NCI-H510A treated with DMSO at 0.1 percent for 48 hours (cell line): ENCODE results near the gene LZIC.
"Not testable (repeated sequence)": the region's sequence is repeated elsewhere in the genome, so short reads cannot be mapped to it uniquely, and the experiment has no call there.

Source experiments
- DNase-seq: peaks from one replicate; lab custom pipeline; 2025; lab: John Stamatoyannopoulos, UW

Gene LZIC

GRCh38 chr1:9942939-9943788, at the start of gene LZIC, which contains the start of gene NMNAT1:
Gene LZIC (minus strand): TSS chr1:9943391. CDS start chr1:9936619, 6,772 bp downstream.
Gene NMNAT1 (plus strand): TSS chr1:9943475. CDS start chr1:9972074, 28,599 bp downstream.
- peak; percentile 99 for DNase-seq

GRCh38 chr1:9992910-9993309, 49.7 kb upstream of the LZIC start:
- no peak for DNase-seq

GRCh38 chr1:9990944-9991343, 47.8 kb upstream of the LZIC start:
- DNase-seq = no peak

- no peak for DNase-seq
Observed at GRCh38 chr1:9989773-9990172, 46.6 kb upstream of the LZIC start.

- DNase-seq = peak; percentile 89
Observed at GRCh38 chr1:9985001-9985400, 41.8 kb upstream of the LZIC start.

- no peak for DNase-seq
Observed at GRCh38 chr1:9984253-9984652, 41.1 kb upstream of the LZIC start.

GRCh38 chr1:9960706-9961562, 17.7 kb upstream of the LZIC start:
- peak; percentile 99 for DNase-seq

- no peak for DNase-seq
Observed at GRCh38 chr1:9960011-9960410, 16.8 kb upstream of the LZIC start.

- no peak for DNase-seq
Observed at GRCh38 chr1:9957726-9958125, 14.5 kb upstream of the LZIC start.

GRCh38 chr1:9946315-9946714, 3.1 kb upstream of the LZIC start:
- DNase-seq = no peak

- peak; percentile 96 for DNase-seq
Observed at GRCh38 chr1:9942399-9942938, 722 bp downstream of the LZIC start.

- peak; percentile 89 for DNase-seq
Observed at GRCh38 chr1:9929431-9930385, 13.5 kb downstream of the LZIC start.

- DNase-seq = no peak
Observed at GRCh38 chr1:9927259-9927658, 15.9 kb downstream of the LZIC start.

GRCh38 chr1:9922342-9922741, 20.8 kb downstream of the LZIC start:
- DNase-seq = no peak

- DNase-seq = no peak
Observed at GRCh38 chr1:9920606-9921005, 22.6 kb downstream of the LZIC start.

- no peak for DNase-seq
Observed at GRCh38 chr1:9917901-9918300, 25.3 kb downstream of the LZIC start.

- not testable (repeated sequence) for DNase-seq
Observed at GRCh38 chr1:9917495-9917894, 25.7 kb downstream of the LZIC start.

GRCh38 chr1:9916452-9916851, 26.7 kb downstream of the LZIC start:
- DNase-seq = no peak

GRCh38 chr1:9914610-9914937, 28.6 kb downstream of the LZIC start:
- no peak for DNase-seq

GRCh38 chr1:9912264-9912936, 30.8 kb downstream of the LZIC start:
- DNase-seq = peak; percentile 50
